Measurements from ENCODE around the gene KRTAP5-1.

DNA sequence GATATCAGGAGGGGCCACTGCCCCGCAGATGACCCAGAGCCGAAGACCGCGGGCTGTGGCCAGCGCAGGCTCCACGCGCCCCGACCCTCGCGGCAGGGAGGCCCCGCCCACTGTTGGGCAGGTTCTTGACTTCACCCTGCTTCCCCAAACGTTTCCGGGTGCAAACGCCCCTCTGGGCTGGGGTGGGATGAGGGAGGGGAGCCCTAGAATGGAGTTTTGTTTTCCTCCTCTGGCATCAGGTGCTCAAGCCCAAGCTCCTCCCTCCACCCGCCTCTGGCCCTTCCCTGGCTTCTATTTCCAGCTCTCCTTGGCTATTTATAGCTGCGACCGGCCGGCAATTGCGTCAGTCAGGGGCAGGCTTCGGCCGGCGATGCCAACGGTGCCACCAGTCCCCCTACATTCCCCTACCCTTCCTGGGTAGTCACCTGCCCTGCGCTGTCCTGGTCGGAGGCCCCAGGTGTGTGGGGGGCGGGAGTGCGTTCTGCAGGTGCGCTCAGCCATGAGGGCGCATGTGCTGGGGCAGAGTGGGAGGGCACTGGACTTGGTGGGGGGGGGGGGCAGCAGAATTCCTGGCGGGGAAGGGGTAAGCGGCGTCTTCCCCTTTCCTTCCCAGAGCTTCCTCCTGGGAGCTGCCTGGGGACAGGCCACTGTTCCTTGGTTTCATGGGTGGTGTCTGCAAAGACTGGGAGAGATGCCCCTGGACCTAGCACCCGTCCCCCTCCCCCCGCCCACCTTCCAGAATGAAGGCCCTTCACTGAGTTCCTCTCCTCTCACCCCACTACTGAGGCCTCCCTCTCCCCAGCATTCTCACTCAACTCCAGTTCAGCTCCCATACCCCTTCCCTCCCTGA, 36.6 kb downstream of the KRTAP5-1 start:
- TF ChIP-seq, protein P1, sequence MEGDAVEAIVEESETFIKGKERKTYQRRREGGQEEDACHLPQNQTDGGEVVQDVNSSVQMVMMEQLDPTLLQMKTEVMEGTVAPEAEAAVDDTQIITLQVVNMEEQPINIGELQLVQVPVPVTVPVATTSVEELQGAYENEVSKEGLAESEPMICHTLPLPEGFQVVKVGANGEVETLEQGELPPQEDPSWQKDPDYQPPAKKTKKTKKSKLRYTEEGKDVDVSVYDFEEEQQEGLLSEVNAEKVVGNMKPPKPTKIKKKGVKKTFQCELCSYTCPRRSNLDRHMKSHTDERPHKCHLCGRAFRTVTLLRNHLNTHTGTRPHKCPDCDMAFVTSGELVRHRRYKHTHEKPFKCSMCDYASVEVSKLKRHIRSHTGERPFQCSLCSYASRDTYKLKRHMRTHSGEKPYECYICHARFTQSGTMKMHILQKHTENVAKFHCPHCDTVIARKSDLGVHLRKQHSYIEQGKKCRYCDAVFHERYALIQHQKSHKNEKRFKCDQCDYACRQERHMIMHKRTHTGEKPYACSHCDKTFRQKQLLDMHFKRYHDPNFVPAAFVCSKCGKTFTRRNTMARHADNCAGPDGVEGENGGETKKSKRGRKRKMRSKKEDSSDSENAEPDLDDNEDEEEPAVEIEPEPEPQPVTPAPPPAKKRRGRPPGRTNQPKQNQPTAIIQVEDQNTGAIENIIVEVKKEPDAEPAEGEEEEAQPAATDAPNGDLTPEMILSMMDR (IDR thresholded peaks at IDR 0.05), result no peak
- TF ChIP-seq POLR2A (IDR thresholded peaks at IDR 0.05) (no peak), POLR2AphosphoS5 (IDR thresholded peaks at IDR 0.05; ENCODE audit: insufficient read depth in 1 of 2, low read depth in 1 of 2) (peak; percentile 49 to 50)
